Stimulated activated CD8-positive, alpha-beta memory T cell treated with anti-CD3 and anti-CD28 coated beads, Interleukin-15, amount 100 ng/mL, for 1 hour (primary cell): ENCODE measurements around the gene CTBS.
"Not testable (repeated sequence)": the region's sequence is repeated elsewhere in the genome, so short reads cannot be mapped to it uniquely, and the experiment has no call there.

ENCODE experiments used
- DNase-seq: peaks from one replicate; pipeline ENCODE4 v3.0.0-alpha.2; 2020; ENCODE audit warnings: low read depth

Gene CTBS, protein sequence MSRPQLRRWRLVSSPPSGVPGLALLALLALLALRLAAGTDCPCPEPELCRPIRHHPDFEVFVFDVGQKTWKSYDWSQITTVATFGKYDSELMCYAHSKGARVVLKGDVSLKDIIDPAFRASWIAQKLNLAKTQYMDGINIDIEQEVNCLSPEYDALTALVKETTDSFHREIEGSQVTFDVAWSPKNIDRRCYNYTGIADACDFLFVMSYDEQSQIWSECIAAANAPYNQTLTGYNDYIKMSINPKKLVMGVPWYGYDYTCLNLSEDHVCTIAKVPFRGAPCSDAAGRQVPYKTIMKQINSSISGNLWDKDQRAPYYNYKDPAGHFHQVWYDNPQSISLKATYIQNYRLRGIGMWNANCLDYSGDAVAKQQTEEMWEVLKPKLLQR

DNA sequence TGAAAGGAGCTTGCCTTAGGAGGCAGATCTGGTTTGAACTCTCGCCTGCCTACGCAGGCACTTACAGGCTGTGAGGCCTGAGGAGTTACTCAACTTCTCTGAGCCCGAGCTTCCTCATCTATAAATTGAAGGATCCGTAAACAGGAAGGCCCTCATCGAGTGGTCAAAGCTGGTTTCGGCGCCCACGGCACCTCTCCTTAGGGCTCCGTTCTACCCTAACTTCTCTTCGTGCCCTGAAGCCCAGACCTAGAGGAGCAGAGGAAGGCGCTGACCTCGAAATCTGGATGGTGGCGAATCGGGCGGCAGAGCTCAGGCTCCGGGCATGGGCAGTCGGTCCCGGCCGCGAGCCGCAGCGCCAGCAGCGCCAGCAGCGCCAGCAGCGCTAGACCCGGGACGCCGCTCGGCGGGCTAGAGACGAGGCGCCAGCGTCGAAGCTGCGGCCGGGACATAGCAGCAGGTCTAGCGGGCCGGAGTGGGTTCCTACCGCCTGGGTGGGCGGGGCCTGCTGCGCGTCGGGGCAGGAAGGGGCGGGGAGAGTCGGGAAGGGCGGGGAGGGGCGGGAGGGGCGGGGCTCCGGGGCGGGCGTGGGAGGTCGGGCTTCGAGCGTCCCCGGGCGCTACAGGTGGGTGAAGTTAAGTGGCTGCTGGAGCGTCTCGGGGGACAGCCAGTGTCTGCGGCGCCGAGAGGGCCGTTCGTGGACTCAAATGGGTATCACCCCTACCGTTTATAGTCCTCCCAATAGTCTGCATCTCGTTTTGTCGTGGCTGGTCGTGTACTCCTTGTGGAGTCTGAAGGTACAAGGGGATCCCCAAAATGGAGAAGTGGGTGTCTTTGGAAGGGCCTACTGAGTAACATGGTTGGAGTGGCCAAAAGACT is at the start of gene CTBS:
TSS of gene CTBS (minus strand) at position 474 of the 876 bp plus-strand sequence. CDS start at position 449, 25 bp downstream.
- DNase-seq, result peak; percentile 67

DNA sequence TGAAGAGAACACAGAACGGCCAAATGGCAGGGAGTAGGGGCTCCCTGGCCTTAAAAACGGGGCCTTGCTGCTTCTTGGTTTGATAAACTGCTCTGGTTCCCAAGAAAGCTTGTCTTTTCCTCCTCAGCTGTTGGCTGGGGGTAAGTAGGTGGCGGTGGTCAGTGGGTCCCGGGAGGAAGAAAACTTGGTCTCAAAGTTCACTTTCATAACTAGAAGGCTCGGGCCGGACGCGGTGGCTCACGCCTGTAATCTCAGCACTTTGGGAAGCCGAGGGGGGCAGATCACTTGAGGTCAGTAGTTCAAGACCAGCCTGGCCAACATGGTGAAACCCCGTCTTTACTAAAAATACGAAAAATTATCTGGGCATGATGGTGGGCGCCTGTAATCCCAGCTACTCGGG is 47.3 kb upstream of the CTBS start:
- DNase-seq, result no peak

DNA sequence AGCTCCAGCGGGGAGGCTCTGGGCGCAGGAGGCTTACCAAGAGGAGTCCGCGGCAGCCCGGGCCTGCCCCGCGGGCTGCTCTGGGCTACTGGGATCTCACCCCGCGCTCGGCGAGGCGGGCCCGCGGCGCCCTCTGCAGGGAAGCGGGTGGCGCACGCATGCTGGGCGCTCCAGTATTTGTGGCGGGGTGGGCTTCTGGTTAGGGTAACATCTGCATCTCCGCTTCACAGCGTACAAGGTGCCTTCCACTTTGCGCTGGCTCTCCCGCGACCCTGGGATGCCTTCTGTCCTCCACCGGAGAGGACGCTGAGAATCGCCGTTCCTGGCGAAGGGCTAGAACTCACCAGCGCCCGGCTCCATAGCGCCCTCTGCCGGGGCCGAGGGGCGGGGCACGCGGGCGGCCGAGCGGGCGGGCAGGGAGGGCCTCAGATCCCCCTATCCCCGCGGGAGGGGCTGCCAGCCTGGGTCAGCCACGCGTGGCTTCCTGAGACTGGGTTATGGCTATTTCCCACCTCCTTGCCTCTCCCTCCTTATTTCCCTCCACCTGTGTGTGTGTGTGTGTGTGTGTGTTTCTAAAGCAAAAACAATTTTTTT is 46.6 kb upstream of the CTBS start:
- peak; percentile 41 for DNase-seq

DNA sequence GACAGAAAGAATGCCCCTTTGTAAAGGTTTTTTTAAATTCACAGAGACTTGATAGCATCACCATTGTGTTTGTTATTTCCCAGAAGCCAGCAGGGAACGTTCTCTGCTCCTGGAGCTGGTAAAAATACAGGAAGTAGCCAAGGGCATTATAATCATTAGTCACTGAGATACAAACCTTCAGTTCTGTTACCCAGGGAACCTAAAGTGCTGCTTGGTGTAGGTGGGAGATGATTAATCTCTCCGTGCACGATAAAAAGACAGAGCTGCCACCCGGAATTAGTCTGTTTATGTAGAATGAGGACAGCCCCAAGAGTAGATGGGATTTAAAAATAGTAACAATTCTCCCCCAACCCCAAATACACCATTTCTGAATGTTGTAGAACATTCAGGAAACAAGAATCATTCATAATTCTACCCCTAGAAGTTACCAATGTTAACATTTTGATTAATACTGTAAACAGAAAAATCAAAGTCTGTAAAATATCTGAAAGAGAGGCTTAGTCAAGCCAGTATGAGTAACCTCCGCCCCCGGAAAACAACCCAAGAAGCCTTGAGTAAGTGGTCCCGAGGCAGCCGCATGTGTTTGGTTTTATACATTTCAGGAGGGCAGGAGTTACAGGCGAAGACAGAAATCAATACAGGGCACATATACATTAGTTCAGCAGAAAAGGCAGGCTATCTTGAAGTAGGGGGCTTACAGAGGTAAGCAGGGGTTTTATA is 45.3 kb upstream of the CTBS start:
- no peak for DNase-seq

DNA sequence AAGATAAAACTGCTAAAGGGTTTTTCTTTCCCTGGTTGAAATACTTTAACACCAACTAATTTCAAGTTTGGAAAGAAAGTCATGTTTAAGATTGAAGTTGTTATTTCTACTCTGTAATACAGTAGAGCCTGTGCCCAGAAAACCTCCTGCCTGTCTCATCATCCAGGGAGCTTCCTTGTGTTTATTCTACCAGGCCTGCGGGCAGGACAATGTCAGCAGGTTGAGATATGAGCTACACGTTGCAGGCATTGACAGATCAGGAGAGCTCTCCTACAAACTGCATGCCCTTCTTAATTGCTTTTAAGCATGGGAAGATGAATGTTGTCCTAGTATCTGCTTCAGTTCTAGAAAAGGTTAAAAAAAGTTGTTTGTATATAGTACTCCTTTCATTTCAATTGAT is 43.1 kb upstream of the CTBS start:
- DNase-seq, result no peak

DNA sequence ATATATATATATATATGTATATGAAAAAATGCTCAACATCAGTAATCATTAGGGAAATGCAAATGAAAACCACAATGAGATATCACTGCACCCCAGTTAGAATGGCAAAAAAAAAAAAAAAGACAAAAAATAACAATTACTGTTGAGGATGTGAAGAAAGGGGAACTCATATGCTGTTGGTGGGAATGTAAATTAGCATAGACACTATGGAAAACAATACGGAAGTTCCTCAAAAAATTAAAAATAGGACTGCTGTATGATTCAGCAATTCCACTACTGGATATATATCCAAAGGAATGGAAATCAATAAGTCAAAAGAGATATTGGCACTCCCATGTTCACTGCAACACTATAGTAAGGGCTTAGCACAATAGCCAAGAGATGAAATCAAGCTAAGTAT is 41.5 kb upstream of the CTBS start:
- no peak for DNase-seq

DNA sequence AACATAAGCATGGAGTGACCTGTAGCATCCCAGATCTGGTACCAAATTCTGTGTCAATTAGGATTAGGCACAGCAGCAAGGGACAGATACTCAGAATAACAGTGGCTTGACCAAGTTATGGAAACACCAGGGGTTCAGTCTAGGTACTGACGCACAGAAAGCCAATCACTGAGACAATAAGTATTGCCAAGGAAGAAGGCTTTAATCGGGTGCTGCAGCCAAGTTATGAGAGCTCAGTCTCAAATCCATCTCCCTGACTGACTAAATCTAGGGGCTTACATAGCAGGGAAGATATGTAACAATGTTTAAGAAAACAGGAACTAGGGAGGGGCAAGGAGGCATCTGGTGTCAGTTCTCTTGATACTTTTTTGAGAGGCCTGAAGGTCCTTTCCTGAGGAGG is 39.6 kb upstream of the CTBS start:
- DNase-seq, result no peak

DNA sequence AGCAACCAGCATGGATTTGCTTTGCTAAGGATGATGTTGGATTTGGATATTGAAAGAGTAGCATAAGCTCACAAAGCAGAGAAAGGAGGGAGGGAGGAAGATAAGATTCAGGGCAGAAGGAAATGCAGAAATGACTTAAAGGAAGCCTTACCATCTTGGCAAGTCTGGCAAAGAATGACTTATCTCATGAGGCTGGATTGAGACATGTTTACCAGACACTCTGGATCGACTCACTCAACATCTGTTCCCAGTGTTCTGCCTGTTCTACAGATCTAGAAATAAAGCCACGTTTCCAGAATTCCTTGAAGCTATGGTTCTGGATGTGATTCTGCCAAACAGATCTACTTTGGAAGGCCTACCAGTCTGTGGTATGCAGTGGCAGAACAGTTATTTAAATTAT is 38.8 kb upstream of the CTBS start:
- no peak for DNase-seq

DNA sequence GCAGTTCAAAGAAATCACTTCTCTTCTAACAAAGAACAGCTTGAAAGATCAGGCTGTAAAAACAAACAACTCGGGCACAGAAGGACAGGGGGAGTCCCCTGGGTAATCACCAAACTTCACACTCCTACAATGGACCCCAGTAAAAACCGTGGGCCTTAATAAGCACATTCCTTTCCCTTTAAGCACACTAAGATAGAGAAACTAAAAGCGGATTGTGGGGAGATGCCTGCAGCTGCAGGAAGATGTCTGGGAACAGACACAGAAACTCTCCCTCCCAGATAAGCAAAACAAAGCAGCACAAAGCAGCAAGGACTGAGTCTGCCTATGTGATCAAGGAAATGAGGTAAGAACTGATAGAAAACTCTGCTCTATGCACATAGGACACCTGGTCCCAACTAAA is 37.6 kb upstream of the CTBS start:
- no peak for DNase-seq

DNA sequence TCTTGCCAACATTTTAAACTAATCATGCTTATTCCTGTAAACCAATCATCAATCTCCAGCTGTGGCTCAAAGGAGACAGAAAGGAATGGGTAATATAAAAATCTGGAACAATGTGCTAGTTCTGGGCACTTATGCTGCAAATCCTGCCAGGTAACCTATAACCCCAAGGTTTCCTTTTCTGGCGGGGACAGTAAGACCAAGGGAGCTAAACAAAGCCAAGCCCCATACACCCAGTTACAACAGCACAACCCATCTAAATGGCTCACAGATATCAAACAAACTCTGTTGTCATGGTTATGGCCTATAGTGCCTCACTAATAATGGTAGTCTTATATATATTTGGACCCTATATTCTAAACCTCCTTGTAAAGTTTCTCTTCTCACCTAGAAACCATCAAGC is 36.9 kb upstream of the CTBS start:
- DNase-seq, result no peak

DNA sequence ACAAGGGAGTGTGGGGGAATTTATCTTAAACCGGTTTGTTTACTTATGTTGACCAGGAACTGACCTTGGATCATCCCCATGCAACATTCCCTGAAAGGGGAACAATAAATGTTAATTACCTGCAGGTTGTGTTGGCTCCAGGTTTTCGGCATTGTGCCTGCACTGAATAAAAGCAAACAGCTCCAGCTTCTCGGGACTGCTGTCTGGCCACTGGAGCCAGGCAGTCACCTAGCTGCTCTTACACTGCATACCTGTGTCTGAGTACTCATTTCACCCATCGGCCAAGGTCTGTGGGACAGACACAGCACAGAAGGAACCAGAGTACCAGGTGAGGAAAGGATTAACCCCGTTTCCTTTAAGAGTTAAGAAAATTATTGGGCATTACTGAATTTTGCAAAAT is 32.7 kb upstream of the CTBS start:
- no peak for DNase-seq

DNA sequence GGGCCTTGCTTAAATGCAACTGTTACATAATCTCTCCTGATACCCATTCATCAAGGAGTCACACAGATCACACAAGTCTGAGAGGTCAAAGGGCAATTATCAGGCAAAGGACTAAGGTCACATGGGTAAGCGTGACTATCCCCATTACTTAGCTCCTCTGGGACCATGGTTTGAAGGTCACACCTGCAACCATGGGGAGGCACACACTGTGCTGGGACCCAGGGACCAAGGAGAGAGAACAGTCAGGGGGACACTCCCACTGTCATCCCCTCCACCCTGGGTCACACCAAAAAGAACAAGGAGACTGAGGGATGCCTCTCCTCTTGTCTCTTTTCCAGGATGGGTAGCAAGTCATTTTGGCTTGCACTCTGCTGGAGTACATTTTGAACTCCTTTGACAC is 30.9 kb upstream of the CTBS start:
- no peak for DNase-seq

DNA sequence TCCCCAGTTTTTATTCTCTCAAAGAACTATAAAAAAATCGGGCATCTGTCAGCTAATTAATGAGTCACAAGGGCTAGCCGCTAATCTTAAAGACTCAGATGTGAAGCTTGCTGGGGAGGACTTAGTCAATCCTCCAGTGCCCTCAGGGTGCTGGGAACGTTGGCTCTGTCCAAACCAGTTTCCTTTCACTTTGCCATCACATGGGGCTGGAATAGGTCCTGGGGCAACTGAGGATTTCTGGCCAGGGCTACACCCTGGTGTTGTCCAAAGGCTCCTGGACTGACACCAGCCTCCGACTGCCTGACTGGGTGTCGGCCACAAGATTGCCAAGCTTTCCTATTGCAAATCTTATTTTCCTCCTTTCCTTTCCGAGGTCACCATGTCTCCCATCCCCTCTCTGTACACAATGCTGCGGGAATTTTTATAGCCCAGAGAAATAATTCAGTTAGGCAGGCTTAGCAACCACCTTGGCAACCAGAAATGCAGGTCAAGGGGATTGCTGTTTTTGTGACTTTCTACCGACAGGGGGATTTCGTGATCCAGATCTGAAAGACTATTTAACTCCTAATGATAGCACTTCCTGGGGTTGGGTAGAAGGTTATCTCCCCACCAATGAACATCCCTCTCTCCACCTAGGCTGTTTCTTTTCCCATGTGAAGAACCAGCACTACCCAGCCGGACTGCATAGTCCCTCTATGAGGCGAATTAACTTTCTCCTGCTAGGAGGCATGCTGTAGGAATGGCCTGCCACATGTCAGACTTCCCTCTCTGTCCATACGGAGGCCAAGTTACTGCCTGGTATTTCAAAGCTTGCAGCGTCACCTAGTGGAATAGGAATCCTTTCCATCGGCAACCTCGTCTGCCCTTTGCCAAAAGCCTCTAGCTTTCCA is 29.9 kb upstream of the CTBS start:
- no peak for DNase-seq

DNA sequence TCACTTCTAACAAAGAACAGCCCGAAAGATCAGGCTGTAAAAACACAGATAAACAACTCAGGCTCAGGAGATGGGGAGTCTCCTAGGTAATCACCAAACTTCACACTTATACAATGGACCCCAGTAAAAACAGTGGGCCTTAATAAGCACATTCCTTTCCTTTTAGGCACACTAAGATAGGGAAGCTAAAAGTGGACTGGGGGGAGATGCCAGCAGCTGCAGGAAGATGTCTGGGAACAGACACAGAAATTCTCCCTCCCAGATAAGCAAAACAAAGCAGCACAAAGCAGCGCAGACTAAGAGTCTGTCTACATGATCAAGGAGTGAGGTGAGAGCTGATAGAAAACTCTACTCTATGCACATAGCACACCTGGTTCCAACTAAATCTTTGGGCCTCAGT is 29.0 kb upstream of the CTBS start:
- no peak for DNase-seq

DNA sequence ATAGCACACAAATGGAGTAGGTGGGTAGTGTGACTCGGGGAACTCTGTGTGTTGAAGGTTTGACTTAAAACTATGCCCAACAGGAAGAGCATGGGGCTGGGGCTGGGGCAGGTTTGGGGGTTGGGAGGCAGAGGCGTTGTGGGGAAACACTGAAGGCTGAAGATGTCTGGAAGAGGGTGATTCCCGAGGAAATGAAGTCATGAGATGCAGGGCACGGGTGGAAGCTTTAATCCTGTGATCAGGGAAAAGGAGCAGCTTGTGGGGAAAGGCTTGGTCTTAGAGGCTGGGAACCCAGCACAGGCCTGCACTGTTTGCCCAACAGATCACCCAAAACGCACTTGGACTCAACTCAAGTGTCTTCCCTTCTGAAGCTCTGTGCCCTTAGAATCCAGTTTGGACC is 26.6 kb upstream of the CTBS start:
- no peak for DNase-seq

DNA sequence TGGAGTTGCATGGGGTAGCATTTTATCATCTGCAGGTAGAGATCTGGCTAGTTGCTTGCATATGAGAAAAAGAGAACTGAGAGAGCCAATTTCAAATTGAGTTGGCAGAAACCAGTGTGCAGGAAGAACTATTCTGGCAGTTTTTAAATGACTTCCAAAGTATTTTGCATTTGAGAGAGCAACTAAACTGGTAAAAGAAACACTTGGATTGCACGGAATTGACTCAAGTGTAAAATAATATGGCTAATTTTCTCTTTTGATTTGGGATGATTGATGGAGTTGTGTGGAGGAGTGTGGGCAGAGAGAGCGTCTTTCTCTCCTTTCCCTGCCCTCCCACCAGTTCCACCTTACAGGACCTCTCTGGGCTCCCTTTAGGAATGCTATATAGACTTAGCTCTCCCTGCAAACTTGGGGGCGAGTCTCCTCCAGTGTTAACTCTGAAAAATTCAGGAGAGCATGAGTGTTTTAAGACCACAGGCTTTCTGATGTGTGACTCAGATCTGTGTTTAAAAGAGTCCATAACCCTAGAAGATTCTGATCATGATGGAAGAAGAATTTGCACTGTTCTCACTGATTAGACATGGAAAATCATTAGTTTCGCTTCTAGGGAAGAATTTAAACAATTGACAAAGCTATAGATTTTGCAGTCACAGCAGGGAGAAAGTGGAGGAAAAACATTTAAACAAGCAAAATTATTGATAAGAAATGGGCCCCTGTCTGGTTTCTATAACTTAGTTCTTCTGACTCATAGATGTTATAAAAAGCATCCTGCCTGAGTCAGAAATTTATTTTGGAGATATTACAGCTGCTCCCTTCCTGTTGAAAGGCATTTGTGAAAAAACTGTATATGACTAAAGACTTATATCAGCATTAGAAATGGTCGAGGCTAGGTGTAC is 24.9 kb upstream of the CTBS start:
- DNase-seq, result no peak

DNA sequence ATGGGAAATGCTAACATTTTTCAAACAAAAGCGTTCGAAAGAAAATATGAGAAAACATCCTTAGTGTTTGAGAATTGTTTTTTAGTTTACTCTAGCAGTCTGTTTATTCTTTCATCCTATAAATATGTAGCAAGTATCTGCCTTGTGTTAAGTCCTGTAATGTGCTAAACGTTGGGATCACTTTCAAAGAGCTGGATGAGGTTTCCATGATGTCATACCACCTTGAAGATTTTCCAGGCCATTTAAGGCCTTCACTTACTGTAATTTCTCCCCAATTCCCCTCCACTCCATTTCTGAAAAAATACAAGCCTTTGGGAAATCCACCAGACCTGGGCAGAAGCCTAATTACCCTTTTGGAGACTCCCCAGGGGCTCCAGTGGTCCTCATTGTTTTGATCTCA is 24.2 kb upstream of the CTBS start:
- no peak for DNase-seq

DNA sequence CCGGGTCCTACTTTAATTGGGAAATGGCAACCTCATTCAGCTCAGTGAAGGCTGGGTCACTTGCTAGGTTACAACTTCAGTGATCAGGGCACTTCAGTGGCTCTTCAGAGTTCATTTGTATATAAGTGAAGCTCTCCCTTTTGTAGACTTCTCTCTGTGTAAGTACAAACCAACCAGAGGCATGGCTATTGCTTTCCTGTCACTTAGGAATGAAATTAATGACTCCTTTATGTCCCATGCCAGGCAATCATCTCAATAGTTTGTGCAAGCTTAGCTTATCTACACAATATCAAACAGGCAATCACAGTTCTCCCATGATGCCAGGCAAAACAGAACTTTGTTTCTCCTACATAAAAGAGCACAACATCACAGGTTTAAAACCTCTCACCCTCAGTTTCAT is 22.8 kb upstream of the CTBS start:
- no peak for DNase-seq

DNA sequence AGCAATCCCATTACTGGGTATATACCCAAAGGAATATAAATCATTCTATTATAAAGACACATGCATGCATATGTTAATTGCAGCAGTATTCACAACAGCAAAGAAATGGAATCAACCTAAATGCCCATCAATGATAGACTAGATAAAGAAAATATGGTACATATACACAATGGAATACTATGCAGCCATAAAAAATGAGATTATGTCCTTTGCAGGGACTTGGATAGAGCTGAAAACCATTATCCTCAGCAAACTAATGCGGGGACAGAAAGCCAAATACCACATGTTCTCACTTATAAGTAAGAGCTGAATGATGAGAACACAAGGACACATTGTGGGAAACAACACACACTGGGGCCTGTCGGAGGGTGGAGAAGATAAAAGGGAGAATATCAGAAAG is 20.7 kb upstream of the CTBS start:
- DNase-seq, result not testable (repeated sequence)

DNA sequence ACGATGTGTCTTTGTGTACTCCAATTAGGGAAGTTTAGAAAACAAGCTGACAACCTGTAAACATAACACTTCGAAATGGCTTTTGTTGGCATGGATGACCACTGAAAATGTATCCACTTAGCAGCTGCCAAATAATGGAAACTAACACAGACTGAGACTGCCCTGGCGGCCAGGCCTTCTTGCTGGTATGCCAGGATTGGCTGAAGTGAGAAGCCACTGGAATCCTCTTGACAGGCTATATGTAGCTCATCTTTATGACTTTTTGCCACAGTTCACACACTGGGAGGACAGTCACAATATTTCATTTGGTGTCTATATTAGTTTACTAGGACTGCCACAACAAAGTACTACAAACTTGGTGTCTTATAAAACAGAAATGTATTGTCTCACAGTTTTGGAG is 12.9 kb upstream of the CTBS start:
- DNase-seq, result no peak
